Endothelial cell of umbilical vein (primary cell): ENCODE measurements around the gene ZNF384.

ENCODE experiments used
- EZH2 ChIP-seq: IDR thresholded peaks from 2 replicates; pipeline ENCODE4 v1.6.1; 2012; ENCODE audit warnings: borderline replicate concordance, low read depth, mild to moderate bottlenecking, moderate library complexity, low read length, inconsistent platforms; ENCODE audit not compliant: severe bottlenecking
- JUN ChIP-seq: IDR thresholded peaks from 2 replicates; pipeline ENCODE4 v1.6.1; 2011; ENCODE audit warnings: borderline replicate concordance, low read depth; ENCODE audit not compliant: insufficient read length, insufficient read depth
- MYC ChIP-seq: IDR thresholded peaks from one replicate; pipeline ENCODE4 v1.6.1; 2011; ENCODE audit warnings: mild to moderate bottlenecking, low read depth, low read length
- POLR2A ChIP-seq: IDR thresholded peaks from 2 replicates; pipeline ENCODE4 v1.6.1; 2012; ENCODE audit warnings: low read depth, mild to moderate bottlenecking, control low read depth, low read length
- POLR2AphosphoS5 ChIP-seq: IDR thresholded peaks from 2 replicates; pipeline ENCODE4 v1.6.1; 2012; ENCODE audit warnings: low read depth, mild to moderate bottlenecking, control low read depth, low read length, moderate library complexity; ENCODE audit not compliant: insufficient read depth
- TF ChIP-seq, protein P1 (sequence below): IDR thresholded peaks from 2 replicates; pipeline ENCODE4 v1.6.1; 2011; ENCODE audit not compliant: insufficient read depth, insufficient read length
- TF ChIP-seq, protein P2 (sequence below), 2 donors: IDR thresholded peaks; 1 replicate in 1 of 2; 2 replicates in 1 of 2; pipeline ENCODE4 v1.5.1; 2011; ENCODE audit warnings: low read length in 2 of 2, mild to moderate bottlenecking in 2 of 2, moderate library complexity in 2 of 2, control low read depth in 1 of 2, inconsistent platforms in 1 of 2, low read depth in 1 of 2; ENCODE audit not compliant: insufficient read depth in 1 of 2; ENCODE audit errors: extremely low read depth in 1 of 2

DNA sequence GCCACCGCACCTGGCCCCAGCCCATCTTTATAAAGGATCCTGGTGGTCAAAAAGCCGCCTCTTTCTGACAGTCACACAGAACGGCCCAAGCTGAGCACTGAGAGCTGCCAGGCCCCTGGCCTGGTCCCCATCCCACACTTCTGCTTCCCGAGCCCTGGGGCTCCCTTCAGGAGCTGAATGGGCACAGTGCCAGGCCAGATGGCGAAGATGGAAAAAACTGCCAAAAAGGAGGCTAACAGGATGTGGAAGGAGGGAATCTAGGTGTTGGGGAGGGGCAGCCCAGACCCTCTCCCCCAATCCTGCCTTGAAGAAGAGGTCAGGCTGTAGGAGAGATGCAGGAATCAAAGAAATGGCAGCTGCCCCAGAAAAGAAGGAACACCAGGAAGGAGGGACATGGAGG is 58.4 kb downstream of the ZNF384 start:
- TF ChIP-seq POLR2A (no peak), MYC (no peak), EZH2 (no peak), POLR2AphosphoS5 (no peak), JUN (no peak)
- TF ChIP-seq, protein P1, sequence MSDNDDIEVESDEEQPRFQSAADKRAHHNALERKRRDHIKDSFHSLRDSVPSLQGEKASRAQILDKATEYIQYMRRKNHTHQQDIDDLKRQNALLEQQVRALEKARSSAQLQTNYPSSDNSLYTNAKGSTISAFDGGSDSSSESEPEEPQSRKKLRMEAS = no peak
- TF ChIP-seq, protein P2, sequence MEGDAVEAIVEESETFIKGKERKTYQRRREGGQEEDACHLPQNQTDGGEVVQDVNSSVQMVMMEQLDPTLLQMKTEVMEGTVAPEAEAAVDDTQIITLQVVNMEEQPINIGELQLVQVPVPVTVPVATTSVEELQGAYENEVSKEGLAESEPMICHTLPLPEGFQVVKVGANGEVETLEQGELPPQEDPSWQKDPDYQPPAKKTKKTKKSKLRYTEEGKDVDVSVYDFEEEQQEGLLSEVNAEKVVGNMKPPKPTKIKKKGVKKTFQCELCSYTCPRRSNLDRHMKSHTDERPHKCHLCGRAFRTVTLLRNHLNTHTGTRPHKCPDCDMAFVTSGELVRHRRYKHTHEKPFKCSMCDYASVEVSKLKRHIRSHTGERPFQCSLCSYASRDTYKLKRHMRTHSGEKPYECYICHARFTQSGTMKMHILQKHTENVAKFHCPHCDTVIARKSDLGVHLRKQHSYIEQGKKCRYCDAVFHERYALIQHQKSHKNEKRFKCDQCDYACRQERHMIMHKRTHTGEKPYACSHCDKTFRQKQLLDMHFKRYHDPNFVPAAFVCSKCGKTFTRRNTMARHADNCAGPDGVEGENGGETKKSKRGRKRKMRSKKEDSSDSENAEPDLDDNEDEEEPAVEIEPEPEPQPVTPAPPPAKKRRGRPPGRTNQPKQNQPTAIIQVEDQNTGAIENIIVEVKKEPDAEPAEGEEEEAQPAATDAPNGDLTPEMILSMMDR (IDR thresholded peaks at IDR 0.05; ENCODE audit: extremely low read depth in 1 of 2, insufficient read depth in 1 of 2, low read depth in 1 of 2, low read length in 2 of 2) = no peak
